Natural killer cell (primary cell): ENCODE data around the gene PLAAT2. TPM values are rescaled to one million over a fixed set of nuclear protein-coding genes. Genes with fewer than 3 reads are reported as not detected.
A peak's percentile ranks its signal among the peaks of the same experiment; 100 is the strongest.

Experiments used
- ATAC-seq, 3 donors: fragments of 150-1000 bp in 2 of 3; fragments of 200-7000 bp in 1 of 3; cut with Tn5 transposase; 1 replicate in 1 of 3; 2 replicates in 2 of 3; pipeline ENCODE4 v1.10.0; 2021; ENCODE audit warnings: mild to moderate bottlenecking in 2 of 3, moderate library complexity in 2 of 3
- DNase-seq, 2 donors: peaks; one replicate each; pipeline versions ENCODE4 v3.0.0 to v3.0.0-alpha.2; 2013 to 2021; ENCODE audit warnings: mixed read lengths in 1 of 2
- H3K27ac ChIP-seq: one replicate; pipeline ENCODE4 v1.5.1; 2013; ENCODE audit warnings: mild to moderate bottlenecking, low read length
- H3K27me3 ChIP-seq: one replicate; pipeline ENCODE4 v1.6.1; 2013; ENCODE audit warnings: low read length; ENCODE audit not compliant: control insufficient read depth, insufficient read depth
- H3K36me3 ChIP-seq: one replicate; pipeline ENCODE4 v1.6.1; 2013; ENCODE audit warnings: low read length; ENCODE audit not compliant: control insufficient read depth, insufficient read depth
- H3K4me1 ChIP-seq: one replicate; pipeline ENCODE4 v1.6.1; 2013; ENCODE audit warnings: low read length; ENCODE audit not compliant: control insufficient read depth, insufficient read depth
- H3K4me3 ChIP-seq: one replicate; pipeline ENCODE4 v1.5.1; 2013; ENCODE audit warnings: low read length
- H3K9me3 ChIP-seq: one replicate; pipeline ENCODE4 v1.6.1; 2013; ENCODE audit warnings: low read length; ENCODE audit not compliant: control insufficient read depth, insufficient read depth
- H3K27ac Mint-ChIP-seq, 2 donors: one replicate each; pipeline ENCODE4 v1.8.0; 2022; ENCODE audit warnings: mild to moderate bottlenecking in 2 of 2, mixed read lengths in 2 of 2, moderate library complexity in 1 of 2
- H3K27me3 Mint-ChIP-seq, 2 donors: one replicate each; pipeline ENCODE4 v1.8.0; 2022; ENCODE audit warnings: low read depth in 2 of 2, mixed read lengths in 2 of 2
- H3K36me3 Mint-ChIP-seq: one replicate; pipeline ENCODE4 v1.8.0; 2022; ENCODE audit warnings: mixed read lengths
- H3K4me1 Mint-ChIP-seq, 2 donors: one replicate each; pipeline ENCODE4 v1.8.0; 2022; ENCODE audit warnings: mixed read lengths in 2 of 2
- H3K4me3 Mint-ChIP-seq: one replicate; pipeline ENCODE4 v1.8.0; 2022; ENCODE audit warnings: mild to moderate bottlenecking, moderate library complexity, mixed read lengths
- H3K9me3 Mint-ChIP-seq, 2 donors: one replicate each; pipeline ENCODE4 v1.8.0; 2022; ENCODE audit warnings: mixed read lengths in 2 of 2
- WGBS: methylation state at CpG from one replicate; pipeline ENCODE4 v1.1.7; 2013; ENCODE audit warnings: missing lambda C conversion rate; ENCODE audit not compliant: insufficient coverage; 5-methylcytosine and 5-hydroxymethylcytosine counted together
- intact Hi-C: fragments of 100-400 bp; cut with micrococcal nuclease; formaldehyde crosslinking; loops from one replicate; pipeline ENCODE4 v1.14.2; 2022
- total RNA-seq, 4 donors: library from RNA; stranded (reverse); fragments of 120-200 nt in 1 of 4; gene quantifications; one replicate each; pipeline versions ENCODE4 v1.2.3 to v1.2.4, GENCODE V29; 2013 to 2022
- TF ChIP-seq, protein P1 (sequence below): fragments of 200-600 bp; IDR thresholded peaks from one replicate; pipeline ENCODE4 v1.8.0; 2022; ENCODE audit warnings: antibody characterized with exemption

PLAAT2 gene
- 1 to 10 TPM; 1.6 to 5.6 (median 4.6) TPM for total RNA-seq
- total RNA-seq (2013) = 1.0 TPM

GRCh38 chr11:63563201-63564055 is at the start of gene PLAAT2:
Gene PLAAT2 (minus strand): TSS chr11:63563379. CDS start chr11:63563324, 55 bp downstream.
- Histone ChIP-seq H3K4me1 (peaks cover 60% of the 10 kb centered on the region), H3K9me3 (no peaks in the 10 kb centered on the region), H3K27ac (no peak within 1 kb of the TSS), H3K4me3 (no peak within 1 kb of the TSS), H3K27me3 (no peaks in the 10 kb centered on the region), H3K36me3 (no peaks in the 10 kb centered on the region)
- no peaks in the 10 kb centered on the region for H3K9me3 Mint-ChIP-seq
- 94% methylated on average over 13 of the region's 13 CpGs for WGBS
- peak within 1 kb of the TSS; percentile 33 for H3K4me3 Mint-ChIP-seq
- ATAC-seq = no peak
- intact Hi-C loops = no loop called here
- peak within 1 kb of the TSS; percentile 93 to 96 for H3K27ac Mint-ChIP-seq
- no peaks in the 10 kb centered on the region for H3K27me3 Mint-ChIP-seq
- H3K36me3 Mint-ChIP-seq = no peaks in the 10 kb centered on the region
- TF ChIP-seq, protein P1, sequence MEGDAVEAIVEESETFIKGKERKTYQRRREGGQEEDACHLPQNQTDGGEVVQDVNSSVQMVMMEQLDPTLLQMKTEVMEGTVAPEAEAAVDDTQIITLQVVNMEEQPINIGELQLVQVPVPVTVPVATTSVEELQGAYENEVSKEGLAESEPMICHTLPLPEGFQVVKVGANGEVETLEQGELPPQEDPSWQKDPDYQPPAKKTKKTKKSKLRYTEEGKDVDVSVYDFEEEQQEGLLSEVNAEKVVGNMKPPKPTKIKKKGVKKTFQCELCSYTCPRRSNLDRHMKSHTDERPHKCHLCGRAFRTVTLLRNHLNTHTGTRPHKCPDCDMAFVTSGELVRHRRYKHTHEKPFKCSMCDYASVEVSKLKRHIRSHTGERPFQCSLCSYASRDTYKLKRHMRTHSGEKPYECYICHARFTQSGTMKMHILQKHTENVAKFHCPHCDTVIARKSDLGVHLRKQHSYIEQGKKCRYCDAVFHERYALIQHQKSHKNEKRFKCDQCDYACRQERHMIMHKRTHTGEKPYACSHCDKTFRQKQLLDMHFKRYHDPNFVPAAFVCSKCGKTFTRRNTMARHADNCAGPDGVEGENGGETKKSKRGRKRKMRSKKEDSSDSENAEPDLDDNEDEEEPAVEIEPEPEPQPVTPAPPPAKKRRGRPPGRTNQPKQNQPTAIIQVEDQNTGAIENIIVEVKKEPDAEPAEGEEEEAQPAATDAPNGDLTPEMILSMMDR = no peak
- peaks cover 51 to 53% of the 10 kb centered on the region in 2 donors for H3K4me1 Mint-ChIP-seq
- no peak for DNase-seq

GRCh38 chr11:63612181-63612580 is 49.0 kb upstream of the PLAAT2 start:
- peaks cover 19% of the 10 kb centered on the region for H3K4me1 ChIP-seq
- Mint-ChIP-seq H3K27ac (peak overlapping the region in 1 of 2 donors; percentile 91), H3K27me3 (no peaks in the 10 kb centered on the region), H3K4me1 (peaks cover 30 to 50% of the 10 kb centered on the region in 2 donors), H3K36me3 (no peaks in the 10 kb centered on the region), H3K9me3 (no peaks in the 10 kb centered on the region), H3K4me3 (peak overlapping the region; percentile 90)
- no peak overlapping the region for H3K27ac ChIP-seq
- TF ChIP-seq, protein P1 = no peak
- intact Hi-C loops = loop anchor here (5.0 kb wide), 3 partner anchors 40 to 75 kb away; partner anchors contain the start of gene PLAAT4
- no peak for ATAC-seq
- no peaks in the 10 kb centered on the region for H3K27me3 ChIP-seq
- H3K36me3 ChIP-seq = no peaks in the 10 kb centered on the region
- DNase-seq = no peak
- H3K9me3 ChIP-seq = no peaks in the 10 kb centered on the region
- no peak overlapping the region for H3K4me3 ChIP-seq

DNA sequence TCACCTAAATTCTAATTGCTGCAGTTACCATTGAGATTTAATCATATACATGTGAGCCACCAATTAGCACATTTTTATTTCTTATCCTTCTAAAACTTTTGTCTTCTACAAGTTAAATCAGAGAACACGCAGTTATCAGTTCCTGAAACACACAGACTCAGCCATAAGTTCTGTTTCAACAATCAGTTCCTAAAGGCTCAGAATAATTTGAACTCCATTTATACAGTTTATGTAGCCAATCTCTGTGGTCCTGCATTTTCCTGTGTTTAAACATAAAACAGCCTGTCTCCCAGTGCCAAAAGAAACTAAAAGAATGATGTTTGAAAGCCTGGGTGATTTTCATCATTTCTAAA is 48.2 kb upstream of the PLAAT2 start:
- Histone ChIP-seq H3K27me3 (no peaks in the 10 kb centered on the region), H3K36me3 (no peaks in the 10 kb centered on the region), H3K4me3 (no peak overlapping the region), H3K9me3 (no peaks in the 10 kb centered on the region), H3K27ac (no peak overlapping the region), H3K4me1 (peaks cover 19% of the 10 kb centered on the region)
- Mint-ChIP-seq H3K4me3 (no peak overlapping the region), H3K27me3 (no peaks in the 10 kb centered on the region), H3K4me1 (peaks cover 30 to 50% of the 10 kb centered on the region in 2 donors), H3K9me3 (no peaks in the 10 kb centered on the region), H3K27ac (peak overlapping the region; percentile 76 to 91), H3K36me3 (no peaks in the 10 kb centered on the region)
- TF ChIP-seq, protein P1 = no peak
- intact Hi-C loops = loop anchor here (5.0 kb wide), 3 partner anchors 39 to 74 kb away; partner anchors contain the start of gene PLAAT4
- no peak for DNase-seq
- no peak for ATAC-seq
- WGBS = 75% methylated on average over 1 of the region's 1 CpG
